PC-3 (cell line): ENCODE results near the gene HAUS1.

Experiments
- CTCF ChIP-seq: fragments of 300-600 bp; sonication (generic); conservative IDR thresholded peaks from 2 replicates; pipeline ENCODE4 v1.5.1; 2017; ENCODE audit warnings: antibody characterized with exemption, low read depth, mild to moderate bottlenecking, low read length
- EZH2phosphoT487 ChIP-seq: fragments of 300-600 bp; sonication (generic); IDR thresholded peaks from 2 replicates; pipeline ENCODE4 v1.6.1; 2018; ENCODE audit warnings: mild to moderate bottlenecking, antibody characterized with exemption, low read length, borderline replicate concordance

- TF ChIP-seq CTCF, result no peak
- no peak for TF ChIP-seq EZH2phosphoT487
These were observed 43.8 kb upstream of the HAUS1 start for GRCh38 chr18:46060359-46060841.
